Endothelial cell of umbilical vein (primary cell): ENCODE measurements around the gene ZNF446. TPM values are rescaled to one million over a fixed set of nuclear protein-coding genes. Genes with fewer than 3 reads are reported as not detected.

Experiments used
- BruUV-seq: library from RNA; stranded (reverse); fragments of 400-500 nt; replicated peaks from 2 replicates; lab custom pipeline; 2021; lab: Mats Ljungman, UMichigan
- CTCF ChIA-PET: fragments of 300-600, 350-600 bp; sonication (Branson Sonifier 250); formaldehyde crosslinking; loops from one replicate; lab custom pipeline; 2021; ENCODE audit warnings: antibody characterized with exemption, inconsistent platforms; lab: Charles Lee
- POLR2A ChIA-PET: fragments of 300-600, 350-600 bp; sonication (Branson Sonifier 250); formaldehyde crosslinking; loops from one replicate; lab custom pipeline; 2021; ENCODE audit warnings: antibody characterized with exemption, inconsistent platforms; lab: Charles Lee
- DNase-seq: peaks from one replicate; pipeline ENCODE4 v3.0.0-alpha.2; 2011; ENCODE audit warnings: low read depth, low spot score
- FAIRE-seq: peaks from 2 replicates; lab custom pipeline; 2011; peaks lifted over from hg19 to GRCh38; lab: Jason Lieb, UNC
- H2AFZ ChIP-seq: 2 replicates; pipeline ENCODE4 v1.6.0; 2012; ENCODE audit warnings: low read depth, low read length, control low read depth, inconsistent platforms
- H3K27ac ChIP-seq: 2 replicates; pipeline ENCODE4 v1.5.1; 2011; ENCODE audit warnings: low read depth, mild to moderate bottlenecking, control low read depth, low read length, moderate library complexity; ENCODE audit not compliant: insufficient read depth
- H3K27me3 ChIP-seq, 2 experiments: 2 replicates each; pipeline versions ENCODE4 v1.6.0 to v1.6.1; 2011; ENCODE audit warnings: low read length in 2 of 2, mixed read lengths in 1 of 2; ENCODE audit not compliant: control insufficient read depth in 2 of 2, insufficient read depth in 2 of 2
- H3K36me3 ChIP-seq, 2 experiments: 2 replicates in 1 of 2; 3 replicates in 1 of 2; pipeline ENCODE4 v1.5.1; 2011; ENCODE audit warnings: low read length in 2 of 2, mild to moderate bottlenecking in 1 of 2, moderate library complexity in 1 of 2; ENCODE audit not compliant: control insufficient read depth in 2 of 2, insufficient read depth in 2 of 2; ENCODE audit errors: extremely low read depth in 1 of 2
- H3K4me1 ChIP-seq: 3 replicates; pipeline ENCODE4 v1.5.1; 2011; ENCODE audit warnings: mild to moderate bottlenecking, low read length; ENCODE audit not compliant: control insufficient read depth, insufficient read depth; ENCODE audit errors: extremely low read depth
- H3K4me2 ChIP-seq: 2 replicates; pipeline ENCODE4 v1.6.1; 2011; ENCODE audit warnings: low read length, control low read depth, mixed read lengths; ENCODE audit not compliant: insufficient read depth
- H3K4me3 ChIP-seq, 3 experiments: fragments of 200-600 bp in 1 of 3; sonication (generic), shearing (Covaris generic) in 1 of 3; replicated peaks in 1 of 3; 2 replicates each; pipeline ENCODE4 v1.5.1; 2011 to 2016; ENCODE audit warnings: control low read depth in 3 of 3, low read length in 3 of 3, mild to moderate bottlenecking in 2 of 3, inconsistent platforms in 1 of 3, low read depth in 1 of 3, moderate library complexity in 1 of 3; ENCODE audit not compliant: insufficient read depth in 1 of 3
- H3K79me2 ChIP-seq: 2 replicates; pipeline ENCODE4 v1.6.0; 2012; ENCODE audit warnings: low read length, inconsistent platforms; ENCODE audit not compliant: control insufficient read depth, insufficient read depth
- H3K9ac ChIP-seq: replicated peaks from 2 replicates; pipeline ENCODE3; 2011; ENCODE audit warnings: low read length, control low read depth; ENCODE audit not compliant: insufficient read depth; ENCODE audit errors: extremely low read depth
- H3K9me1 ChIP-seq: replicated peaks from 3 replicates; pipeline ENCODE4 v1.6.0; 2011; ENCODE audit warnings: mild to moderate bottlenecking, low read length; ENCODE audit not compliant: control insufficient read depth, insufficient read depth; ENCODE audit errors: extremely low read depth
- H3K9me3 ChIP-seq: replicated peaks from 2 replicates; pipeline ENCODE4 v1.5.1; 2012; ENCODE audit warnings: low read length, inconsistent platforms; ENCODE audit not compliant: control insufficient read depth, insufficient read depth
- H4K20me1 ChIP-seq: replicated peaks from 2 replicates; pipeline ENCODE3; 2011; ENCODE audit warnings: mild to moderate bottlenecking, low read length; ENCODE audit not compliant: control insufficient read depth, insufficient read depth; ENCODE audit errors: extremely low read depth
- EZH2 ChIP-seq: IDR thresholded peaks from 2 replicates; pipeline ENCODE4 v1.6.1; 2012; ENCODE audit warnings: borderline replicate concordance, low read depth, mild to moderate bottlenecking, moderate library complexity, low read length, inconsistent platforms; ENCODE audit not compliant: severe bottlenecking
- FOS ChIP-seq: IDR thresholded peaks from 2 replicates; pipeline ENCODE4 v1.6.1; 2011; ENCODE audit warnings: mild to moderate bottlenecking, low read length, moderate library complexity, borderline replicate concordance; ENCODE audit not compliant: insufficient read depth
- GATA2 ChIP-seq: IDR thresholded peaks from 2 replicates; pipeline ENCODE4 v1.7.0; 2011; ENCODE audit warnings: low read depth, mild to moderate bottlenecking, moderate library complexity, mixed read lengths, low read length; ENCODE audit not compliant: insufficient read length, insufficient read depth
- JUN ChIP-seq: IDR thresholded peaks from 2 replicates; pipeline ENCODE4 v1.6.1; 2011; ENCODE audit warnings: borderline replicate concordance, low read depth; ENCODE audit not compliant: insufficient read length, insufficient read depth
- MYC ChIP-seq: IDR thresholded peaks from one replicate; pipeline ENCODE4 v1.6.1; 2011; ENCODE audit warnings: mild to moderate bottlenecking, low read depth, low read length
- POLR2A ChIP-seq: IDR thresholded peaks from 2 replicates; pipeline ENCODE4 v1.6.1; 2012; ENCODE audit warnings: low read depth, mild to moderate bottlenecking, control low read depth, low read length
- POLR2AphosphoS5 ChIP-seq: IDR thresholded peaks from 2 replicates; pipeline ENCODE4 v1.6.1; 2012; ENCODE audit warnings: low read depth, mild to moderate bottlenecking, control low read depth, low read length, moderate library complexity; ENCODE audit not compliant: insufficient read depth
- dilution Hi-C: fragments of 300-500 bp; cut with MboI; formaldehyde crosslinking; loops from one replicate; pipeline ENCODE4 v1.15.0; 2019; ENCODE audit warnings: low sequenced_read_pairs; ENCODE audit not compliant: extremely low pct_ligation_motif_present
- intact Hi-C: fragments of 100-400 bp; cut with micrococcal nuclease; formaldehyde crosslinking; loops from one replicate; pipeline ENCODE4 v1.10.0; 2022
- polyA plus RNA-seq, 4 experiments: library from polyadenylated mRNA; depleted of rRNA in 3 of 4; stranded (reverse) in 3 of 4; unstranded in 1 of 4; fragments of >200 nt; gene quantifications; 2 replicates each; pipeline versions ENCODE4 v1.2.1 to v1.2.3, GENCODE V29; 2011 to 2012; ENCODE audit warnings: missing spikeins in 1 of 4
- total RNA-seq: library from RNA; stranded (reverse); gene quantifications from 2 replicates; pipeline ENCODE4 v1.2.3, GENCODE V29; 2021
- TF ChIP-seq, protein P1 (sequence below), 2 donors: IDR thresholded peaks; 1 replicate in 1 of 2; 2 replicates in 1 of 2; pipeline ENCODE4 v1.5.1; 2011; ENCODE audit warnings: low read length in 2 of 2, mild to moderate bottlenecking in 2 of 2, moderate library complexity in 2 of 2, control low read depth in 1 of 2, inconsistent platforms in 1 of 2, low read depth in 1 of 2; ENCODE audit not compliant: insufficient read depth in 1 of 2; ENCODE audit errors: extremely low read depth in 1 of 2
- TF ChIP-seq, protein P2 (sequence below): IDR thresholded peaks from 2 replicates; pipeline ENCODE4 v1.6.1; 2011; ENCODE audit not compliant: insufficient read depth, insufficient read length

The ZNF446 gene
- total and polyA plus RNA-seq, 2 donors (not counting 3 experiments of a cell fraction or from before 2014, with no cell fraction given) = 7.0 to 8.3 TPM

DNA sequence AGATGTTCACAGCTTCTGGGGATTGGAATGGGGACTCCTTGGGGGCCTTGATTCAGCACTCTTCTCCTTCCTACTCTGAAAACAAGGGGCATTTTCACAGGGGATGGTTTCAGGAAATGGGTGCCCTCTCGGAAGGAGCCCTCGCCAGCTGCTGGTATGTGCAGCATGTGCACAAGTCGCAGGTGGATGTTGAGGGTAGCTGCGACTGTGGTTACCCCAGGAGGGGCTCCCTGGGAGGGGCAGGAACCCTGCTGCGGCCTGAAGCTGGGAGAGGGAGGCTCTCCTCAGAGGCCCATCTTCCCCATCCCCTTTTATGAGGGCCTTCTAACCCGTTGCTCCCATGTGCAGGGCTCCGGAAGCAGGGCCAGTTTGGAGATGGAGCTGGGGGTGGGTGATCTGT is 6.2 kb downstream of the ZNF446 start:
- no TSS peak for BruUV-seq
- no peaks in the 10 kb centered on the region for H3K27me3 ChIP-seq
- CTCF ChIA-PET = interaction anchor here (0.6 kb wide), 1 partner anchor 32 kb away, joined by 3 read pairs; no protein-coding TSS in a partner anchor
- H3K27ac ChIP-seq = no peak overlapping the region
- H3K9ac ChIP-seq = no peak overlapping the region
- H3K4me2 ChIP-seq = no peak overlapping the region
- no peaks in the 10 kb centered on the region for H3K4me1 ChIP-seq
- intact Hi-C loops (no loop called here), dilution Hi-C loops (no loop called here)
- no peak for TF ChIP-seq GATA2
- no peak for TF ChIP-seq MYC
- TF ChIP-seq POLR2AphosphoS5 = no peak
- TF ChIP-seq, protein P1, sequence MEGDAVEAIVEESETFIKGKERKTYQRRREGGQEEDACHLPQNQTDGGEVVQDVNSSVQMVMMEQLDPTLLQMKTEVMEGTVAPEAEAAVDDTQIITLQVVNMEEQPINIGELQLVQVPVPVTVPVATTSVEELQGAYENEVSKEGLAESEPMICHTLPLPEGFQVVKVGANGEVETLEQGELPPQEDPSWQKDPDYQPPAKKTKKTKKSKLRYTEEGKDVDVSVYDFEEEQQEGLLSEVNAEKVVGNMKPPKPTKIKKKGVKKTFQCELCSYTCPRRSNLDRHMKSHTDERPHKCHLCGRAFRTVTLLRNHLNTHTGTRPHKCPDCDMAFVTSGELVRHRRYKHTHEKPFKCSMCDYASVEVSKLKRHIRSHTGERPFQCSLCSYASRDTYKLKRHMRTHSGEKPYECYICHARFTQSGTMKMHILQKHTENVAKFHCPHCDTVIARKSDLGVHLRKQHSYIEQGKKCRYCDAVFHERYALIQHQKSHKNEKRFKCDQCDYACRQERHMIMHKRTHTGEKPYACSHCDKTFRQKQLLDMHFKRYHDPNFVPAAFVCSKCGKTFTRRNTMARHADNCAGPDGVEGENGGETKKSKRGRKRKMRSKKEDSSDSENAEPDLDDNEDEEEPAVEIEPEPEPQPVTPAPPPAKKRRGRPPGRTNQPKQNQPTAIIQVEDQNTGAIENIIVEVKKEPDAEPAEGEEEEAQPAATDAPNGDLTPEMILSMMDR (IDR thresholded peaks at IDR 0.05; ENCODE audit: extremely low read depth in 1 of 2, insufficient read depth in 1 of 2, low read depth in 1 of 2, low read length in 2 of 2) = no peak
- no peak for TF ChIP-seq FOS
- TF ChIP-seq JUN = no peak
- TF ChIP-seq, protein P2, sequence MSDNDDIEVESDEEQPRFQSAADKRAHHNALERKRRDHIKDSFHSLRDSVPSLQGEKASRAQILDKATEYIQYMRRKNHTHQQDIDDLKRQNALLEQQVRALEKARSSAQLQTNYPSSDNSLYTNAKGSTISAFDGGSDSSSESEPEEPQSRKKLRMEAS = no peak
- TF ChIP-seq EZH2 = no peak
- no peak for TF ChIP-seq POLR2A
- no peak overlapping the region for H3K4me3 ChIP-seq
- DNase-seq (no peak), FAIRE-seq (no peak)
- H2AFZ ChIP-seq = no peak overlapping the region
- POLR2A ChIA-PET = no interaction called here
- H3K36me3 ChIP-seq = no peaks in the 10 kb centered on the region
- H3K79me2 ChIP-seq = no peaks in the 10 kb centered on the region
- H3K9me1 ChIP-seq = no peaks in the 10 kb centered on the region
- H4K20me1 ChIP-seq = no peaks in the 10 kb centered on the region
- no peaks in the 10 kb centered on the region for H3K9me3 ChIP-seq
